ENCODE measurements around the gene QRSL1.
"Not testable (repeated sequence)": the region's sequence is repeated elsewhere in the genome, so short reads cannot be mapped to it uniquely, and the experiment has no call there.

Gene QRSL1

GRCh38 chr6:106688177-106688951 is 59.0 kb downstream of the QRSL1 start:
- no peak for DNase-seq

- DNase-seq: peak; percentile 22
Measured at GRCh38 chr6:106692112-106692818, 62.9 kb downstream of the QRSL1 start.

GRCh38 chr6:106692819-106693208 is 63.4 kb downstream of the QRSL1 start:
- no peak for DNase-seq

GRCh38 chr6:106693418-106693817 is 64.0 kb downstream of the QRSL1 start:
- no peak for DNase-seq

- DNase-seq: no peak
Measured at GRCh38 chr6:106694343-106694742, 65.0 kb downstream of the QRSL1 start.

- DNase-seq: no peak
Measured at GRCh38 chr6:106700581-106700980, 71.2 kb downstream of the QRSL1 start.

GRCh38 chr6:106701201-106701600 is 71.8 kb downstream of the QRSL1 start:
- DNase-seq: not testable (repeated sequence)

GRCh38 chr6:106702046-106702445 is 72.7 kb downstream of the QRSL1 start:
- no peak for DNase-seq

GRCh38 chr6:106702451-106703110 is 73.2 kb downstream of the QRSL1 start:
- peak; percentile 8 for DNase-seq

GRCh38 chr6:106704327-106704726 is 74.9 kb downstream of the QRSL1 start:
- no peak for DNase-seq

- no peak for DNase-seq
Measured at GRCh38 chr6:106705156-106705555, 75.8 kb downstream of the QRSL1 start.

GRCh38 chr6:106710580-106710979 is 81.2 kb downstream of the QRSL1 start:
- no peak for DNase-seq

- DNase-seq: no peak
Measured at GRCh38 chr6:106714281-106714680, 84.9 kb downstream of the QRSL1 start.

- no peak for DNase-seq
Measured at GRCh38 chr6:106715922-106716321, 86.5 kb downstream of the QRSL1 start.

GRCh38 chr6:106716966-106717365 is 87.6 kb downstream of the QRSL1 start:
- DNase-seq: no peak

Data from NCI-H1694 (cell line).